SK-N-SH (cell line): ENCODE measurements around the gene CENPP. TPM values are rescaled to one million over a fixed set of nuclear protein-coding genes. Genes with fewer than 3 reads are reported as not detected.
"Not testable (repeated sequence)": the region's sequence is repeated elsewhere in the genome, so short reads cannot be mapped to it uniquely, and the experiment has no call there.

Source experiments
- CTCF ChIA-PET: fragments of 300-600, 350-600 bp; formaldehyde crosslinking; extraction: SDS; loops from one replicate; lab custom pipeline; 2021; lab: Yijun Ruan, JAX
- POLR2A ChIA-PET: fragments of 350-600 bp; sonication (Branson Sonifier 250); formaldehyde crosslinking; extraction: SDS; loops from one replicate; lab custom pipeline; 2020; ENCODE audit warnings: antibody characterized with exemption, inconsistent platforms; lab: Yijun Ruan, JAX
- DNase-seq: peaks from one replicate; pipeline ENCODE4 v3.0.0; 2012
- H2AFZ ChIP-seq: fragments of 200-600 bp; sonication (generic); 2 replicates; pipeline ENCODE4 v1.8.1; 2016; ENCODE audit warnings: antibody characterized with exemption, mild to moderate bottlenecking, low read depth
- H3F3A ChIP-seq: fragments of 200-600 bp; sonication (generic); replicated peaks from 2 replicates; pipeline ENCODE3; 2016; ENCODE audit warnings: antibody characterized with exemption, mild to moderate bottlenecking; ENCODE audit not compliant: insufficient read depth
- H3K27ac ChIP-seq, 2 experiments: fragments of 200-500 bp in 1 of 2; fragments of 200-600 bp in 1 of 2; sonication (Bioruptor generic) in 1 of 2; sonication (generic), shearing (Covaris generic) in 1 of 2; 2 replicates each; pipeline versions ENCODE4 v1.5.1 to v1.6.1; 2014 to 2016; ENCODE audit warnings: low read depth in 2 of 2, inconsistent platforms in 1 of 2, low read length in 1 of 2, mild to moderate bottlenecking in 1 of 2, mixed read lengths in 1 of 2
- H3K27me3 ChIP-seq: fragments of 200-600 bp; sonication (generic), shearing (Covaris generic); 2 replicates; pipeline ENCODE4 v1.6.1; 2016; ENCODE audit warnings: mixed run types; ENCODE audit not compliant: insufficient read depth
- H3K36me3 ChIP-seq, 2 experiments: fragments of 200-500 bp in 1 of 2; fragments of 200-600 bp in 1 of 2; sonication (Bioruptor generic) in 1 of 2; sonication (generic) in 1 of 2; replicated peaks in 1 of 2; 2 replicates each; pipeline versions ENCODE3 to v1.5.1; 2014 to 2016; ENCODE audit warnings: low read length in 1 of 2, mild to moderate bottlenecking in 1 of 2; ENCODE audit not compliant: insufficient read depth in 2 of 2, control insufficient read depth in 1 of 2
- H3K4me1 ChIP-seq, 2 experiments: fragments of 200-500 bp in 1 of 2; fragments of 200-600 bp in 1 of 2; sonication (Bioruptor generic) in 1 of 2; sonication (generic), shearing (Covaris generic) in 1 of 2; 2 replicates each; pipeline versions ENCODE4 v1.5.1 to v1.6.1; 2014 to 2016; ENCODE audit warnings: low read depth in 1 of 2, low read length in 1 of 2, mixed run types in 1 of 2; ENCODE audit not compliant: insufficient read depth in 2 of 2, control insufficient read depth in 1 of 2
- H3K4me2 ChIP-seq: fragments of 200-600 bp; sonication (generic), shearing (Covaris generic); 2 replicates; pipeline ENCODE4 v1.6.1; 2017; ENCODE audit warnings: mixed run types
- H3K4me3 ChIP-seq, 2 experiments: fragments of 200-500 bp in 1 of 2; fragments of 200-600 bp in 1 of 2; sonication (Bioruptor generic) in 1 of 2; sonication (generic), shearing (Covaris generic) in 1 of 2; 2 replicates each; pipeline versions ENCODE4 v1.5.1 to v1.8.1; 2014 to 2016; ENCODE audit warnings: low read depth in 2 of 2, inconsistent platforms in 1 of 2, low read length in 1 of 2, mild to moderate bottlenecking in 1 of 2, mixed read lengths in 1 of 2, moderate library complexity in 1 of 2
- H3K79me2 ChIP-seq: fragments of 200-600 bp; sonication (generic); 2 replicates; pipeline ENCODE4 v1.8.1; 2017; ENCODE audit warnings: mild to moderate bottlenecking; ENCODE audit not compliant: insufficient read depth
- H3K9ac ChIP-seq: fragments of 200-600 bp; sonication (generic); 2 replicates; pipeline ENCODE4 v1.6.1; 2017; ENCODE audit warnings: mixed run types
- H3K9me2 ChIP-seq: fragments of 200-600 bp; sonication (generic); 2 replicates; pipeline ENCODE4 v1.6.1; 2017; ENCODE audit warnings: mixed run types
- H3K9me3 ChIP-seq: fragments of 200-600 bp; sonication (generic); 2 replicates; pipeline ENCODE4 v1.6.1; 2017; ENCODE audit warnings: mixed run types, mild to moderate bottlenecking, moderate library complexity
- H4K20me1 ChIP-seq: fragments of 200-600 bp; sonication (generic); 2 replicates; pipeline ENCODE4 v1.6.1; 2017; ENCODE audit warnings: mild to moderate bottlenecking, mixed run types; ENCODE audit not compliant: insufficient read depth
- NRF1 ChIP-seq: IDR thresholded peaks from 2 replicates; pipeline ENCODE4 v1.6.1; 2012; ENCODE audit warnings: low read depth, mild to moderate bottlenecking, low read length
- WGBS: methylation state at CpG from one replicate; pipeline ENCODE4 v1.1.6; 2017; ENCODE audit warnings: low lambda C conversion rate; 5-methylcytosine and 5-hydroxymethylcytosine counted together
- polyA plus RNA-seq, 3 experiments: library from polyadenylated mRNA; depleted of rRNA; stranded (reverse); fragments of >200 nt; gene quantifications; 2 replicates each; pipeline ENCODE4 v1.2.3, GENCODE V29; 2012
- TF ChIP-seq, protein P1 (sequence below): IDR thresholded peaks from 2 replicates; pipeline ENCODE4 v1.4.0; 2012; ENCODE audit warnings: low read depth, borderline replicate concordance
- TF ChIP-seq, protein P2 (sequence below): IDR thresholded peaks from 2 replicates; pipeline ENCODE4; 2012
- TF ChIP-seq, protein P3 (sequence below): IDR thresholded peaks from 2 replicates; pipeline ENCODE4 v1.6.1; 2012; ENCODE audit warnings: mild to moderate bottlenecking, low read depth, low read length, moderate library complexity

The CENPP gene
- polyA plus RNA-seq, 1 of the 3 experiments (the other 2 are of a cell fraction) = 1.3 TPM

DNA sequence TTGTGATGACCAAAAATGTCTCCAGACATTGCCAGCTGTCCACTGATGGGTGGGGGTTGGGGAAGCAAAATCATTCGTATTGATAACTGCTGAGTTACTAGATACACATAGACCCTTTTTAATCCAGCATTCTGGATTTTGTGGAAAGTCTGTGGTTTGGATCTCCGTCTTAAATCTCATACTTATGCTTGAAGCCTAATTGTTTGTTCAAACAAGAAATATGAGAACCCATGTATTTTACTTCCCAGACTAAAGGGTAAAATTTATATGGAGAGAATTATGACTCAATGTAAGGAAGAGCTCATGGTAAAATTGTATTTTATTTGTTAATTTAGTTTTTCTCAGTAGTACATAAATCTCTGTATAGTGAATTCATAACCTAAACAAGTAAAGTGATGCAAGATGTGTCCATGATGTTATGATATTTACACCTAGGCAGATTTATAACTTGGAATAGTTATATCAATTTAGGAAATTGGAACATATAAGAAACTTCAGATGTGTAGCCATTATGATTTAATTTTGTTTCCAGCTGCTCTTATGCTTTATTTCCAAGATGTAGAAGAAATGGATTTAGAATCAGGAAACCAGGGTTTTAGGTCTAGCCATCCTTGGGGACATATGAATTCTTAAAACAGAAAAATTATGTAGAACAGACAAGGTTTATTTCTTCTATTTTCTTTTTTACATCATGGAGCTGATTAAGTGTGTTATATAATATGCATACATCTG, 83.2 kb downstream of the CENPP start (continued):
- TF ChIP-seq, protein P1, sequence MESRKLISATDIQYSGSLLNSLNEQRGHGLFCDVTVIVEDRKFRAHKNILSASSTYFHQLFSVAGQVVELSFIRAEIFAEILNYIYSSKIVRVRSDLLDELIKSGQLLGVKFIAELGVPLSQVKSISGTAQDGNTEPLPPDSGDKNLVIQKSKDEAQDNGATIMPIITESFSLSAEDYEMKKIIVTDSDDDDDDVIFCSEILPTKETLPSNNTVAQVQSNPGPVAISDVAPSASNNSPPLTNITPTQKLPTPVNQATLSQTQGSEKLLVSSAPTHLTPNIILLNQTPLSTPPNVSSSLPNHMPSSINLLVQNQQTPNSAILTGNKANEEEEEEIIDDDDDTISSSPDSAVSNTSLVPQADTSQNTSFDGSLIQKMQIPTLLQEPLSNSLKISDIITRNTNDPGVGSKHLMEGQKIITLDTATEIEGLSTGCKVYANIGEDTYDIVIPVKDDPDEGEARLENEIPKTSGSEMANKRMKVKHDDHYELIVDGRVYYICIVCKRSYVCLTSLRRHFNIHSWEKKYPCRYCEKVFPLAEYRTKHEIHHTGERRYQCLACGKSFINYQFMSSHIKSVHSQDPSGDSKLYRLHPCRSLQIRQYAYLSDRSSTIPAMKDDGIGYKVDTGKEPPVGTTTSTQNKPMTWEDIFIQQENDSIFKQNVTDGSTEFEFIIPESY = no peak
- no peak for TF ChIP-seq NRF1

DNA sequence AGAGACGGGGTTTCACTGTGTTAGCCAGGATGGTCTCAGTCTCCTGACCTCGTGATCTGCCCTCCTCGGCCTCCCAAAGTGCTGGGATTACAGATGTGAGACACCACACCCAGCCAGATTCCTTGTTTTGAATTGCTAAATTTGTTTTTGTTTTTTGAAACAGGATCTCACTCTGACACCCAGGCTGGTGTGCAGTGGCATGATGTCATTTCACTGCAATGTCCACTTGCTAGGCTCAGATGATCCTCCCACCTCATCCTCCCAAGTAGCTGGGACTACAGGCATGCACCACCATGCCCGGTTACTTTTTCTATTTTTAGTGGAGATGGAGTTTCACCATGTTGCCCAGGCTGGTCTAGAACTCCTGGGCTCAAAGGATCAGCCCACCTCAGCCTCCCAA, 85.4 kb downstream of the CENPP start:
- H3K79me2 ChIP-seq, H3F3A ChIP-seq, DNase-seq, H3K27ac ChIP-seq, H2AFZ ChIP-seq, H3K9me3 ChIP-seq, H3K4me1 ChIP-seq, H3K27me3 ChIP-seq, H4K20me1 ChIP-seq, H3K4me2 ChIP-seq, H3K9ac ChIP-seq, H3K9me2 ChIP-seq, POLR2A ChIA-PET, H3K4me3 ChIP-seq, H3K36me3 ChIP-seq: not testable (repeated sequence)
- 92% methylated on average over 4 of the region's 4 CpGs for WGBS
- CTCF ChIA-PET = interaction anchor here (1.6 kb wide), 1 partner anchor 11 kb away, joined by 4 read pairs; no protein-coding TSS in a partner anchor

DNA sequence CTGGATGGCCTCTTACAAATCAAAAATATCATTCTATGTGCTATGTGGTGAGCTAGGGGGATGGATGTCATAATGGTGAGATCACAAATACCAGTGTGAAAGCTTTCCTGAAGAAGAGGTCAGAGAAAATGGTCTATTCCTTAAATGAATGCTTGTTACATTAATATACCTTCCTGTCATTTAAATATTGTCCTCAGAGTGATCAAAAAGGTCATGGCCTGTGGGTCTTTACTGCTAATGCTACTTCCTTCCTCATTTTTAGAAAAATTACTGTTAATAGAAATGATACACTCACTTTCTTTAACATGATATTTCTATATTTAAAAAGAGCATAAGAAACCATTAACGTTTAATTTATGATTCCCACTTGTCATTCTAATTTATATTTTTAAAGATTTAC, 88.8 kb downstream of the CENPP start:
- Histone ChIP-seq H3K9me3 (no peaks in the 10 kb centered on the region), H3K9ac (no peak overlapping the region), H3K27ac (no peak overlapping the region), H3K27me3 (no peaks in the 10 kb centered on the region), H3K79me2 (no peaks in the 10 kb centered on the region), H3K4me2 (no peak overlapping the region), H3K4me1 (peaks cover 5 to 8% of the 10 kb centered on the region in 2 experiments; a peak in 3 of 4 replicates), H3K4me3 (no peak overlapping the region), H2AFZ (no peak overlapping the region), H3K9me2 (no peaks in the 10 kb centered on the region), H3F3A (peaks cover 3% of the 10 kb centered on the region), H3K36me3 (no peaks in the 10 kb centered on the region), H4K20me1 (no peaks in the 10 kb centered on the region)
- DNase-seq = no peak
- ChIA-PET POLR2A (no interaction called here), CTCF (interaction anchor here (1.7 kb wide), 1 partner anchor 24 kb away, joined by 6 read pairs; no protein-coding TSS in a partner anchor)
- 96% methylated on average over 1 of the region's 1 CpG for WGBS
- TF ChIP-seq, protein P2, sequence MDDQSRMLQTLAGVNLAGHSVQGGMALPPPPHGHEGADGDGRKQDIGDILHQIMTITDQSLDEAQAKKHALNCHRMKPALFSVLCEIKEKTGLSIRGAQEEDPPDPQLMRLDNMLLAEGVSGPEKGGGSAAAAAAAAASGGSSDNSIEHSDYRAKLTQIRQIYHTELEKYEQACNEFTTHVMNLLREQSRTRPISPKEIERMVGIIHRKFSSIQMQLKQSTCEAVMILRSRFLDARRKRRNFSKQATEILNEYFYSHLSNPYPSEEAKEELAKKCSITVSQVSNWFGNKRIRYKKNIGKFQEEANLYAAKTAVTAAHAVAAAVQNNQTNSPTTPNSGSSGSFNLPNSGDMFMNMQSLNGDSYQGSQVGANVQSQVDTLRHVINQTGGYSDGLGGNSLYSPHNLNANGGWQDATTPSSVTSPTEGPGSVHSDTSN = no peak
- TF ChIP-seq, protein P3, sequence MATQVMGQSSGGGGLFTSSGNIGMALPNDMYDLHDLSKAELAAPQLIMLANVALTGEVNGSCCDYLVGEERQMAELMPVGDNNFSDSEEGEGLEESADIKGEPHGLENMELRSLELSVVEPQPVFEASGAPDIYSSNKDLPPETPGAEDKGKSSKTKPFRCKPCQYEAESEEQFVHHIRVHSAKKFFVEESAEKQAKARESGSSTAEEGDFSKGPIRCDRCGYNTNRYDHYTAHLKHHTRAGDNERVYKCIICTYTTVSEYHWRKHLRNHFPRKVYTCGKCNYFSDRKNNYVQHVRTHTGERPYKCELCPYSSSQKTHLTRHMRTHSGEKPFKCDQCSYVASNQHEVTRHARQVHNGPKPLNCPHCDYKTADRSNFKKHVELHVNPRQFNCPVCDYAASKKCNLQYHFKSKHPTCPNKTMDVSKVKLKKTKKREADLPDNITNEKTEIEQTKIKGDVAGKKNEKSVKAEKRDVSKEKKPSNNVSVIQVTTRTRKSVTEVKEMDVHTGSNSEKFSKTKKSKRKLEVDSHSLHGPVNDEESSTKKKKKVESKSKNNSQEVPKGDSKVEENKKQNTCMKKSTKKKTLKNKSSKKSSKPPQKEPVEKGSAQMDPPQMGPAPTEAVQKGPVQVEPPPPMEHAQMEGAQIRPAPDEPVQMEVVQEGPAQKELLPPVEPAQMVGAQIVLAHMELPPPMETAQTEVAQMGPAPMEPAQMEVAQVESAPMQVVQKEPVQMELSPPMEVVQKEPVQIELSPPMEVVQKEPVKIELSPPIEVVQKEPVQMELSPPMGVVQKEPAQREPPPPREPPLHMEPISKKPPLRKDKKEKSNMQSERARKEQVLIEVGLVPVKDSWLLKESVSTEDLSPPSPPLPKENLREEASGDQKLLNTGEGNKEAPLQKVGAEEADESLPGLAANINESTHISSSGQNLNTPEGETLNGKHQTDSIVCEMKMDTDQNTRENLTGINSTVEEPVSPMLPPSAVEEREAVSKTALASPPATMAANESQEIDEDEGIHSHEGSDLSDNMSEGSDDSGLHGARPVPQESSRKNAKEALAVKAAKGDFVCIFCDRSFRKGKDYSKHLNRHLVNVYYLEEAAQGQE = no peak
